ENCODE measurements around the gene AMN.

AMN gene

GRCh38 chr14:102949801-102950451, 27.5 kb downstream of the AMN start:
- no peak for DNase-seq (ENCODE audit: insufficient read length)
- TF ChIP-seq TAF1 (IDR thresholded peaks at IDR 0.05; ENCODE audit: borderline replicate concordance, low read depth, low read length) (no peak), POLR2A (IDR thresholded peaks at IDR 0.05; ENCODE audit: low read depth, low read length) (no peak), POLR2AphosphoS5 (IDR thresholded peaks at IDR 0.05; ENCODE audit: low read depth, low read length) (no peak)
- FAIRE-seq: no peak

GRCh38 chr14:102951034-102951433, 28.6 kb downstream of the AMN start:
- FAIRE-seq (no peak), DNase-seq (ENCODE audit: insufficient read length) (no peak)
- no peak for TF ChIP-seq POLR2A (IDR thresholded peaks at IDR 0.05; ENCODE audit: low read depth, low read length)
- no peak for TF ChIP-seq TAF1 (IDR thresholded peaks at IDR 0.05; ENCODE audit: borderline replicate concordance, low read depth, low read length)
- no peak for TF ChIP-seq POLR2AphosphoS5 (IDR thresholded peaks at IDR 0.05; ENCODE audit: low read depth, low read length)

GRCh38 chr14:102951799-102952198, 29.3 kb downstream of the AMN start:
- FAIRE-seq: no peak
- no peak for TF ChIP-seq POLR2AphosphoS5 (IDR thresholded peaks at IDR 0.05; ENCODE audit: low read depth, low read length)
- no peak for TF ChIP-seq TAF1 (IDR thresholded peaks at IDR 0.05; ENCODE audit: borderline replicate concordance, low read depth, low read length)
- no peak for TF ChIP-seq POLR2A (IDR thresholded peaks at IDR 0.05; ENCODE audit: low read depth, low read length)
- no peak for DNase-seq (ENCODE audit: insufficient read length)

GRCh38 chr14:102952276-102952675, 29.8 kb downstream of the AMN start:
- TF ChIP-seq TAF1 (IDR thresholded peaks at IDR 0.05; ENCODE audit: borderline replicate concordance, low read depth, low read length) (no peak), POLR2AphosphoS5 (IDR thresholded peaks at IDR 0.05; ENCODE audit: low read depth, low read length) (no peak), POLR2A (IDR thresholded peaks at IDR 0.05; ENCODE audit: low read depth, low read length) (no peak)
- FAIRE-seq: no peak
- DNase-seq (ENCODE audit: insufficient read length): no peak

GRCh38 chr14:102953100-102953499, 30.6 kb downstream of the AMN start:
- FAIRE-seq (no peak), DNase-seq (ENCODE audit: insufficient read length) (no peak)
- TF ChIP-seq POLR2A (IDR thresholded peaks at IDR 0.05; ENCODE audit: low read depth, low read length) (no peak), POLR2AphosphoS5 (IDR thresholded peaks at IDR 0.05; ENCODE audit: low read depth, low read length) (no peak), TAF1 (IDR thresholded peaks at IDR 0.05; ENCODE audit: borderline replicate concordance, low read depth, low read length) (no peak)

- DNase-seq (ENCODE audit: insufficient read length) (no peak), FAIRE-seq (no peak)
- TF ChIP-seq POLR2A (IDR thresholded peaks at IDR 0.05; ENCODE audit: low read depth, low read length) (no peak), POLR2AphosphoS5 (IDR thresholded peaks at IDR 0.05; ENCODE audit: low read depth, low read length) (no peak), TAF1 (IDR thresholded peaks at IDR 0.05; ENCODE audit: borderline replicate concordance, low read depth, low read length) (no peak)
These were observed 31.8 kb downstream of the AMN start for GRCh38 chr14:102954081-102954789.

GRCh38 chr14:102955636-102956408, 33.4 kb downstream of the AMN start:
- FAIRE-seq: no peak
- TF ChIP-seq POLR2AphosphoS5 (IDR thresholded peaks at IDR 0.05; ENCODE audit: low read depth, low read length) (no peak), POLR2A (IDR thresholded peaks at IDR 0.05; ENCODE audit: low read depth, low read length) (no peak), TAF1 (IDR thresholded peaks at IDR 0.05; ENCODE audit: borderline replicate concordance, low read depth, low read length) (no peak)
- no peak for DNase-seq (ENCODE audit: insufficient read length)

GRCh38 chr14:102957222-102957621, 34.8 kb downstream of the AMN start:
- no peak for TF ChIP-seq POLR2A (IDR thresholded peaks at IDR 0.05; ENCODE audit: low read depth, low read length)
- TF ChIP-seq TAF1 (IDR thresholded peaks at IDR 0.05; ENCODE audit: borderline replicate concordance, low read depth, low read length): no peak
- no peak for TF ChIP-seq POLR2AphosphoS5 (IDR thresholded peaks at IDR 0.05; ENCODE audit: low read depth, low read length)
- DNase-seq (ENCODE audit: insufficient read length) (no peak), FAIRE-seq (no peak)

GRCh38 chr14:102958461-102958860, 36.0 kb downstream of the AMN start:
- FAIRE-seq (no peak), DNase-seq (ENCODE audit: insufficient read length) (no peak)
- no peak for TF ChIP-seq POLR2AphosphoS5 (IDR thresholded peaks at IDR 0.05; ENCODE audit: low read depth, low read length)

- FAIRE-seq: no peak
- TF ChIP-seq TAF1 (IDR thresholded peaks at IDR 0.05; ENCODE audit: borderline replicate concordance, low read depth, low read length): no peak
- TF ChIP-seq POLR2AphosphoS5 (IDR thresholded peaks at IDR 0.05; ENCODE audit: low read depth, low read length): no peak
- TF ChIP-seq POLR2A (IDR thresholded peaks at IDR 0.05; ENCODE audit: low read depth, low read length): no peak
- DNase-seq (ENCODE audit: insufficient read length): no peak
These were observed 39.7 kb downstream of the AMN start for GRCh38 chr14:102962111-102962627.

- no peak for TF ChIP-seq TAF1 (IDR thresholded peaks at IDR 0.05; ENCODE audit: borderline replicate concordance, low read depth, low read length)
- no peak for TF ChIP-seq POLR2A (IDR thresholded peaks at IDR 0.05; ENCODE audit: low read depth, low read length)
- TF ChIP-seq POLR2AphosphoS5 (IDR thresholded peaks at IDR 0.05; ENCODE audit: low read depth, low read length): no peak
- FAIRE-seq (no peak), DNase-seq (ENCODE audit: insufficient read length) (no peak)
These were observed 41.8 kb downstream of the AMN start for GRCh38 chr14:102964152-102964730.

Measured in GM12892 (cell line).